ENCODE results near the gene PRKG1. TPM values are rescaled to one million over a fixed set of nuclear protein-coding genes. Genes with fewer than 3 reads are reported as not detected.

The PRKG1 gene
- total RNA-seq, 1 donor from 2014 or later = 22.8 TPM

DNA sequence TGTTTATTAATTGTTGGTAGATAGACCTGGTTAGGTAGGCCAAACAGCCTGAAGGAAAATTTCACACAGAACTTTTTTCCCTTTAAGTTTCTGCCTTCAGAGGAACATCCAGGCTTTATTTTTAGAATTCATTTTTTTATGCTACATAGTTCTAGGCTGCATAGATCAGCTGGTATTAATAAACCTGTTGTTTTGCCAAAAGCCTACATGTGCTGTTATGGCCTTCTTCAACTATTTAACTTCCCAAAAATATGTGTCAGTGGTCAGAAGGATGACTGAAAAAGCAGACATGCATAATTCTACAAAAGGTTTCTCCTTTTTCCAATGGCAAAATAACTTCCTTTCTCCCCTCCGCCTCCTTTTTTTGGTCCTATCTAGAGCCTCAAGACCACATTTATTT lies 936.8 kb downstream of the PRKG1 start:
- H3K36me3 Mint-ChIP-seq (ENCODE audit: low read depth) = peaks cover 9% of the 10 kb centered on the region
- H3K4me3 Mint-ChIP-seq (ENCODE audit: unreplicated experiment) = no peak overlapping the region
- no peaks in the 10 kb centered on the region for H3K27me3 Mint-ChIP-seq (ENCODE audit: low read depth)
- peak overlapping the region; percentile 49 for H3K27ac Mint-ChIP-seq (ENCODE audit: unreplicated experiment)
- TF ChIP-seq, protein P1, sequence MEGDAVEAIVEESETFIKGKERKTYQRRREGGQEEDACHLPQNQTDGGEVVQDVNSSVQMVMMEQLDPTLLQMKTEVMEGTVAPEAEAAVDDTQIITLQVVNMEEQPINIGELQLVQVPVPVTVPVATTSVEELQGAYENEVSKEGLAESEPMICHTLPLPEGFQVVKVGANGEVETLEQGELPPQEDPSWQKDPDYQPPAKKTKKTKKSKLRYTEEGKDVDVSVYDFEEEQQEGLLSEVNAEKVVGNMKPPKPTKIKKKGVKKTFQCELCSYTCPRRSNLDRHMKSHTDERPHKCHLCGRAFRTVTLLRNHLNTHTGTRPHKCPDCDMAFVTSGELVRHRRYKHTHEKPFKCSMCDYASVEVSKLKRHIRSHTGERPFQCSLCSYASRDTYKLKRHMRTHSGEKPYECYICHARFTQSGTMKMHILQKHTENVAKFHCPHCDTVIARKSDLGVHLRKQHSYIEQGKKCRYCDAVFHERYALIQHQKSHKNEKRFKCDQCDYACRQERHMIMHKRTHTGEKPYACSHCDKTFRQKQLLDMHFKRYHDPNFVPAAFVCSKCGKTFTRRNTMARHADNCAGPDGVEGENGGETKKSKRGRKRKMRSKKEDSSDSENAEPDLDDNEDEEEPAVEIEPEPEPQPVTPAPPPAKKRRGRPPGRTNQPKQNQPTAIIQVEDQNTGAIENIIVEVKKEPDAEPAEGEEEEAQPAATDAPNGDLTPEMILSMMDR (IDR thresholded peaks at IDR 0.05) = no peak
- H3K4me1 Mint-ChIP-seq (ENCODE audit: low read depth) = peaks cover 16% of the 10 kb centered on the region
- H3K9me3 Mint-ChIP-seq (ENCODE audit: low read depth) = peaks cover 20% of the 10 kb centered on the region
- no peak for DNase-seq (ENCODE audit: low spot score)

DNA sequence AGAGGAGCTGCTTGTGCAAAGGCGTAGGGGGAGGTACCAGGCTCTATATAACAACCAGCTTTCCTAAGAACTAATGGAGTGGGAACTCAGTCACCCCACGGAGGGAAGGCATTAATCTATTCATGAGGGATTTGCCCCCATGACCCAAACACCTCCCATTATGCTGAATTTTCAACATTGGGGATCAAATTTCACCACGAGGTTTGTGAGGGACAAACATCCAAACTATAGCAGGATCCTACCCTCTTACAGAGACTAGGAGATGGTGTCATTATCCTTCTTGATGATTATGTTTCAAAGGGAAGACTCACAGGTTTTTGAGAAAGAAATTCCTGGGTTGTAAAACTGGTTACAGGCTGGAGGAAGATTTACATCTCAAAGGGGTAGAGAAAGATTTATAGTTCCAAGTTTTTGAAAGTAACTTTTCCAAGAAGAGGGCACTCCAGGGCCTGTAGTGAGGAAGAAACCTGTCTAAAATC lies 944.8 kb downstream of the PRKG1 start:
- H3K36me3 Mint-ChIP-seq (ENCODE audit: low read depth) = peaks cover 2% of the 10 kb centered on the region
- H3K27ac Mint-ChIP-seq (ENCODE audit: unreplicated experiment) = no peak overlapping the region
- TF ChIP-seq, protein P1 (IDR thresholded peaks at IDR 0.05) = no peak
- no peaks in the 10 kb centered on the region for H3K27me3 Mint-ChIP-seq (ENCODE audit: low read depth)
- DNase-seq (ENCODE audit: low spot score) = no peak
- no peaks in the 10 kb centered on the region for H3K4me1 Mint-ChIP-seq (ENCODE audit: low read depth)
- H3K9me3 Mint-ChIP-seq (ENCODE audit: low read depth) = peaks cover 11% of the 10 kb centered on the region
- no peak overlapping the region for H3K4me3 Mint-ChIP-seq (ENCODE audit: unreplicated experiment)

DNA sequence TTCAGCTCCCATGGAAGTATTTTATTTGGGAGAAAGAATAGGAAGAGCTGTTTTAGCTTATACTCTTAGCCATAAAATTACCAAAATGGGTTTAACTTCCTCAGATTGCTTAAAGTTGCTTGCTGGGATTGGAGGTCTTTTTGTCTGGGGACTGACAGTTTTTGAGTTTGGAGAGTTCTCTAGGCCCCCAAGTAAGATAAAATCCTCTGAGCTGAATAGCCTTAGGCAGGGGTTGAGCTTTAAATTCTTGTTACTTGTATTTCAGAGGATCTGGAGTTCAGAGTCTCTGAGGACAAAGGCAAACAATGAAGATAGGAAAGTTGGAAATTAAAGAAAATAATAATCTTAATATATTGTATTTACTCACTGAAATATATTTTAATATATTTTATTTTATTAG lies 945.4 kb downstream of the PRKG1 start:
- Mint-ChIP-seq H3K27me3 (ENCODE audit: low read depth) (no peaks in the 10 kb centered on the region), H3K4me3 (ENCODE audit: unreplicated experiment) (no peak overlapping the region), H3K27ac (ENCODE audit: unreplicated experiment) (no peak overlapping the region), H3K36me3 (ENCODE audit: low read depth) (peaks cover 2% of the 10 kb centered on the region), H3K9me3 (ENCODE audit: low read depth) (peaks cover 11% of the 10 kb centered on the region), H3K4me1 (ENCODE audit: low read depth) (no peaks in the 10 kb centered on the region)
- no peak for DNase-seq (ENCODE audit: low spot score)
- TF ChIP-seq, protein P1 (IDR thresholded peaks at IDR 0.05) = no peak

DNA sequence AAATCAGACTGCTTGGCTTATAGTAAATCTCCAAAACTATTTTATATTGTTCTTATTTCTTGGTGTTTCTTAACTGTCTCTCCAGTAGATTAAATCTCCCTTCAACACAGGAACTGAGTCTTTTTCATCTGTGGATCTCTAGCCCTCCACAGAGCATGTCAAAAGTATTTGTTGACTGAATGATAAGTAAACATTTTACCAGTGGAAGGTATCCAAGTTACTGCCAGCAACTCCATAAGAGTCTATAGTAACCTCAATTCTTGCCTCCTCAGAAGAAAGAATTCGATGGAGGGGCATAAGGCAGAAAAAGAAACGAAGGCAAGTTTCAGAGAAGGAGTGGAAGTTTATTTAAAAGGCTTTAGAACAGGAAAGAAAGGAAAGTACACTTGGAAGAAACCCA lies 945.9 kb downstream of the PRKG1 start:
- peaks cover 2% of the 10 kb centered on the region for H3K36me3 Mint-ChIP-seq (ENCODE audit: low read depth)
- TF ChIP-seq, protein P1 (IDR thresholded peaks at IDR 0.05) = no peak
- H3K27ac Mint-ChIP-seq (ENCODE audit: unreplicated experiment) = no peak overlapping the region
- H3K4me1 Mint-ChIP-seq (ENCODE audit: low read depth) = no peaks in the 10 kb centered on the region
- H3K4me3 Mint-ChIP-seq (ENCODE audit: unreplicated experiment) = no peak overlapping the region
- DNase-seq (ENCODE audit: low spot score) = no peak
- H3K9me3 Mint-ChIP-seq (ENCODE audit: low read depth) = peaks cover 11% of the 10 kb centered on the region
- no peaks in the 10 kb centered on the region for H3K27me3 Mint-ChIP-seq (ENCODE audit: low read depth)

DNA sequence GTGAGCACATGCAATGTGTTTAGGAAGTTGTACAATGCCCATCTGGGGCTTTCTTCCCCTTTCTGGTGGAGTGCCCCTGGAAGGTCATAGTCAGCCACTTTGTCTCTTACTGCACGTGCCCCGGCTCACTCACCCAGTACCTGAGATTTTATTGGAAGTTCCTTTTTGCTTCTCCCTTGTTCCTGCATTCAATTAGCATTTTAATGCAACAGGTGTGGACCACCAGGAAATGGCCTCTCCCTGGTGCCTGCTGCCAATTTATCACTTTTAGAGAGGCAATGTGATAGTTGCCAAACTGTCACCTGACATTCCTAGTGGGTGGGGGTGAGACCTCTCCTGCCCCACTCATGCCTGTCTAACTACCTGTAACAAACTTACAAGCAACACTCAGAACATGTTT lies 946.4 kb downstream of the PRKG1 start:
- H3K9me3 Mint-ChIP-seq (ENCODE audit: low read depth) = peaks cover 14% of the 10 kb centered on the region
- no peaks in the 10 kb centered on the region for H3K4me1 Mint-ChIP-seq (ENCODE audit: low read depth)
- DNase-seq (ENCODE audit: low spot score) = no peak
- TF ChIP-seq, protein P1 (IDR thresholded peaks at IDR 0.05) = no peak
- H3K27ac Mint-ChIP-seq (ENCODE audit: unreplicated experiment) = no peak overlapping the region
- no peaks in the 10 kb centered on the region for H3K27me3 Mint-ChIP-seq (ENCODE audit: low read depth)
- H3K4me3 Mint-ChIP-seq (ENCODE audit: unreplicated experiment) = no peak overlapping the region
- peaks cover 2% of the 10 kb centered on the region for H3K36me3 Mint-ChIP-seq (ENCODE audit: low read depth)

Data from chondrocyte (in vitro differentiated cells).